ENCODE data around the gene CARM1. TPM values are rescaled to one million over a fixed set of nuclear protein-coding genes. Genes with fewer than 3 reads are reported as not detected.

CARM1 gene
- total and polyA plus RNA-seq, 2 of the 13 experiments (the other 11 are each of a cell fraction or from before 2014, with no cell fraction given), result 27.6 to 55.8 TPM

DNA sequence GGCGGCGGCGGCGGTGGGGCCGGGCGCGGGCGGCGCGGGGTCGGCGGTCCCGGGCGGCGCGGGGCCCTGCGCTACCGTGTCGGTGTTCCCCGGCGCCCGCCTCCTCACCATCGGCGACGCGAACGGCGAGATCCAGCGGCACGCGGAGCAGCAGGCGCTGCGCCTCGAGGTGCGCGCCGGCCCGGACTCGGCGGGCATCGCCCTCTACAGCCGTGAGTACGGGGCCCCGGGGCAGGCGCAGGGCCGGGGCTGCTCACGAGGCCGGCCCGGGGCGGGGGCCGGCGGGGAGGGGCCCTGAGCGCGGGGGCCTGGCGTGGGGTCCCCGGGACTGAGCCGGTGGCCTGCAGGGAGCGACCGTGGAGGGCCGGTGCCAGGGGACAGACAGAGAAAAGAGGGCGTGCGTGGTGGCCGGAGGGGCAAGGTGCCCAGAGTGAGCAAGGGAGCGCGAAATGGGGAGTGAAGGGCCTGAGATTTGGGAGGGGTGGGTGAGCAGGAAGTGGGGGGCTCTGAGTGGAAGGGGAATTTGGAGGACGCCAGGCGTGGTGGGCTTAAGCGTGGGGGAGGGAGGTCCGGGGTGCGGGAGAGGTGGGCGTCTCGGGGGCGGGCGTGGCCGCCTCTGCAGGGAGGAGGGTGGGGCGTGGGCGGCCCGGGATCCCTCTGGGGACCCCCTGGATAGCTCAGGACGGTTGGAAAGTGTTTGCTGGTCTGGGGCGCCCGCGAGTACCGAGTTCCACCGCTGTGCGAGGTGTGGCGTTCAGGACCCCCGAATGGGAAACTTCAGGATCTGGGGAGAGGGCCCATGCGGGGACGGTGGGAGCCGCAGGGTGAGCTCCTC, 575 bp downstream of the CARM1 start (continued):
- TF ChIP-seq, protein P1, sequence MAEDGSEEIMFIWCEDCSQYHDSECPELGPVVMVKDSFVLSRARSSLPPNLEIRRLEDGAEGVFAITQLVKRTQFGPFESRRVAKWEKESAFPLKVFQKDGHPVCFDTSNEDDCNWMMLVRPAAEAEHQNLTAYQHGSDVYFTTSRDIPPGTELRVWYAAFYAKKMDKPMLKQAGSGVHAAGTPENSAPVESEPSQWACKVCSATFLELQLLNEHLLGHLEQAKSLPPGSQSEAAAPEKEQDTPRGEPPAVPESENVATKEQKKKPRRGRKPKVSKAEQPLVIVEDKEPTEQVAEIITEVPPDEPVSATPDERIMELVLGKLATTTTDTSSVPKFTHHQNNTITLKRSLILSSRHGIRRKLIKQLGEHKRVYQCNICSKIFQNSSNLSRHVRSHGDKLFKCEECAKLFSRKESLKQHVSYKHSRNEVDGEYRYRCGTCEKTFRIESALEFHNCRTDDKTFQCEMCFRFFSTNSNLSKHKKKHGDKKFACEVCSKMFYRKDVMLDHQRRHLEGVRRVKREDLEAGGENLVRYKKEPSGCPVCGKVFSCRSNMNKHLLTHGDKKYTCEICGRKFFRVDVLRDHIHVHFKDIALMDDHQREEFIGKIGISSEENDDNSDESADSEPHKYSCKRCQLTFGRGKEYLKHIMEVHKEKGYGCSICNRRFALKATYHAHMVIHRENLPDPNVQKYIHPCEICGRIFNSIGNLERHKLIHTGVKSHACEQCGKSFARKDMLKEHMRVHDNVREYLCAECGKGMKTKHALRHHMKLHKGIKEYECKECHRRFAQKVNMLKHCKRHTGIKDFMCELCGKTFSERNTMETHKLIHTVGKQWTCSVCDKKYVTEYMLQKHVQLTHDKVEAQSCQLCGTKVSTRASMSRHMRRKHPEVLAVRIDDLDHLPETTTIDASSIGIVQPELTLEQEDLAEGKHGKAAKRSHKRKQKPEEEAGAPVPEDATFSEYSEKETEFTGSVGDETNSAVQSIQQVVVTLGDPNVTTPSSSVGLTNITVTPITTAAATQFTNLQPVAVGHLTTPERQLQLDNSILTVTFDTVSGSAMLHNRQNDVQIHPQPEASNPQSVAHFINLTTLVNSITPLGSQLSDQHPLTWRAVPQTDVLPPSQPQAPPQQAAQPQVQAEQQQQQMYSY (CRISPR knock-in tag; IDR thresholded peaks at IDR 0.05), result peak; percentile 23; the same call in 1 of the 2 replicates
- TF ChIP-seq TBP (CRISPR knock-in tag; IDR thresholded peaks at IDR 0.05), result no peak
- 0 out of 2 replicates have a peak, but pooled peaks have one; percentile 25 for TF ChIP-seq SRY (CRISPR knock-in tag; IDR thresholded peaks at IDR 0.05)
- TF ChIP-seq NFYB (CRISPR knock-in tag; IDR thresholded peaks at IDR 0.05), result no peak
- no peak for TF ChIP-seq EZH2 (conservative IDR thresholded peaks at IDR 0.05; ENCODE audit: low read depth, low read length)
- no peak for TF ChIP-seq ZNF496 (CRISPR knock-in tag; IDR thresholded peaks at IDR 0.05; ENCODE audit: insufficient replicate concordance)
- TF ChIP-seq ZNF160 (CRISPR knock-in tag; IDR thresholded peaks at IDR 0.05), result no peak
- no peak for TF ChIP-seq MAZ (IDR thresholded peaks at IDR 0.05; ENCODE audit: borderline replicate concordance, low read depth, low read length)
- TF ChIP-seq MAZ (CRISPR knock-in tag; IDR thresholded peaks at IDR 0.05; ENCODE audit: low read depth), result peak; percentile 59; the same call in 1 of the 2 replicates
- TF ChIP-seq, protein P2, sequence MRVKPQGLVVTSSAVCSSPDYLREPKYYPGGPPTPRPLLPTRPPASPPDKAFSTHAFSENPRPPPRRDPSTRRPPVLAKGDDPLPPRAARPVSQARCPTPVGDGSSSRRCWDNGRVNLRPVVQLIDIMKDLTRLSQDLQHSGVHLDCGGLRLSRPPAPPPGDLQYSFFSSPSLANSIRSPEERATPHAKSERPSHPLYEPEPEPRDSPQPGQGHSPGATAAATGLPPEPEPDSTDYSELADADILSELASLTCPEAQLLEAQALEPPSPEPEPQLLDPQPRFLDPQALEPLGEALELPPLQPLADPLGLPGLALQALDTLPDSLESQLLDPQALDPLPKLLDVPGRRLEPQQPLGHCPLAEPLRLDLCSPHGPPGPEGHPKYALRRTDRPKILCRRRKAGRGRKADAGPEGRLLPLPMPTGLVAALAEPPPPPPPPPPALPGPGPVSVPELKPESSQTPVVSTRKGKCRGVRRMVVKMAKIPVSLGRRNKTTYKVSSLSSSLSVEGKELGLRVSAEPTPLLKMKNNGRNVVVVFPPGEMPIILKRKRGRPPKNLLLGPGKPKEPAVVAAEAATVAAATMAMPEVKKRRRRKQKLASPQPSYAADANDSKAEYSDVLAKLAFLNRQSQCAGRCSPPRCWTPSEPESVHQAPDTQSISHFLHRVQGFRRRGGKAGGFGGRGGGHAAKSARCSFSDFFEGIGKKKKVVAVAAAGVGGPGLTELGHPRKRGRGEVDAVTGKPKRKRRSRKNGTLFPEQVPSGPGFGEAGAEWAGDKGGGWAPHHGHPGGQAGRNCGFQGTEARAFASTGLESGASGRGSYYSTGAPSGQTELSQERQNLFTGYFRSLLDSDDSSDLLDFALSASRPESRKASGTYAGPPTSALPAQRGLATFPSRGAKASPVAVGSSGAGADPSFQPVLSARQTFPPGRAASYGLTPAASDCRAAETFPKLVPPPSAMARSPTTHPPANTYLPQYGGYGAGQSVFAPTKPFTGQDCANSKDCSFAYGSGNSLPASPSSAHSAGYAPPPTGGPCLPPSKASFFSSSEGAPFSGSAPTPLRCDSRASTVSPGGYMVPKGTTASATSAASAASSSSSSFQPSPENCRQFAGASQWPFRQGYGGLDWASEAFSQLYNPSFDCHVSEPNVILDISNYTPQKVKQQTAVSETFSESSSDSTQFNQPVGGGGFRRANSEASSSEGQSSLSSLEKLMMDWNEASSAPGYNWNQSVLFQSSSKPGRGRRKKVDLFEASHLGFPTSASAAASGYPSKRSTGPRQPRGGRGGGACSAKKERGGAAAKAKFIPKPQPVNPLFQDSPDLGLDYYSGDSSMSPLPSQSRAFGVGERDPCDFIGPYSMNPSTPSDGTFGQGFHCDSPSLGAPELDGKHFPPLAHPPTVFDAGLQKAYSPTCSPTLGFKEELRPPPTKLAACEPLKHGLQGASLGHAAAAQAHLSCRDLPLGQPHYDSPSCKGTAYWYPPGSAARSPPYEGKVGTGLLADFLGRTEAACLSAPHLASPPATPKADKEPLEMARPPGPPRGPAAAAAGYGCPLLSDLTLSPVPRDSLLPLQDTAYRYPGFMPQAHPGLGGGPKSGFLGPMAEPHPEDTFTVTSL (CRISPR knock-in tag; IDR thresholded peaks at IDR 0.05; ENCODE audit: borderline replicate concordance), result no peak
- TF ChIP-seq, protein P3, sequence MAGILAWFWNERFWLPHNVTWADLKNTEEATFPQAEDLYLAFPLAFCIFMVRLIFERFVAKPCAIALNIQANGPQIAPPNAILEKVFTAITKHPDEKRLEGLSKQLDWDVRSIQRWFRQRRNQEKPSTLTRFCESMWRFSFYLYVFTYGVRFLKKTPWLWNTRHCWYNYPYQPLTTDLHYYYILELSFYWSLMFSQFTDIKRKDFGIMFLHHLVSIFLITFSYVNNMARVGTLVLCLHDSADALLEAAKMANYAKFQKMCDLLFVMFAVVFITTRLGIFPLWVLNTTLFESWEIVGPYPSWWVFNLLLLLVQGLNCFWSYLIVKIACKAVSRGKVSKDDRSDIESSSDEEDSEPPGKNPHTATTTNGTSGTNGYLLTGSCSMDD (CRISPR knock-in tag; IDR thresholded peaks at IDR 0.05), result no peak
- peak; percentile 54 for TF ChIP-seq YY1 (IDR thresholded peaks at IDR 0.05; ENCODE audit: insufficient read depth, insufficient replicate concordance, low read depth, low read length)
- no peak for TF ChIP-seq SATB2 (CRISPR knock-in tag; IDR thresholded peaks at IDR 0.05)
- no peak for TF ChIP-seq NR2F6 (IDR thresholded peaks at IDR 0.05)
- no peak for TF ChIP-seq NR2F6 (CRISPR knock-in tag; IDR thresholded peaks at IDR 0.05)
- TF ChIP-seq, protein P4, sequence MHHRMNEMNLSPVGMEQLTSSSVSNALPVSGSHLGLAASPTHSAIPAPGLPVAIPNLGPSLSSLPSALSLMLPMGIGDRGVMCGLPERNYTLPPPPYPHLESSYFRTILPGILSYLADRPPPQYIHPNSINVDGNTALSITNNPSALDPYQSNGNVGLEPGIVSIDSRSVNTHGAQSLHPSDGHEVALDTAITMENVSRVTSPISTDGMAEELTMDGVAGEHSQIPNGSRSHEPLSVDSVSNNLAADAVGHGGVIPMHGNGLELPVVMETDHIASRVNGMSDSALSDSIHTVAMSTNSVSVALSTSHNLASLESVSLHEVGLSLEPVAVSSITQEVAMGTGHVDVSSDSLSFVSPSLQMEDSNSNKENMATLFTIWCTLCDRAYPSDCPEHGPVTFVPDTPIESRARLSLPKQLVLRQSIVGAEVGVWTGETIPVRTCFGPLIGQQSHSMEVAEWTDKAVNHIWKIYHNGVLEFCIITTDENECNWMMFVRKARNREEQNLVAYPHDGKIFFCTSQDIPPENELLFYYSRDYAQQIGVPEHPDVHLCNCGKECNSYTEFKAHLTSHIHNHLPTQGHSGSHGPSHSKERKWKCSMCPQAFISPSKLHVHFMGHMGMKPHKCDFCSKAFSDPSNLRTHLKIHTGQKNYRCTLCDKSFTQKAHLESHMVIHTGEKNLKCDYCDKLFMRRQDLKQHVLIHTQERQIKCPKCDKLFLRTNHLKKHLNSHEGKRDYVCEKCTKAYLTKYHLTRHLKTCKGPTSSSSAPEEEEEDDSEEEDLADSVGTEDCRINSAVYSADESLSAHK (CRISPR knock-in tag; IDR thresholded peaks at IDR 0.05; ENCODE audit: borderline replicate concordance), result no peak
